ENCODE data around the gene STXBP5.

DNA sequence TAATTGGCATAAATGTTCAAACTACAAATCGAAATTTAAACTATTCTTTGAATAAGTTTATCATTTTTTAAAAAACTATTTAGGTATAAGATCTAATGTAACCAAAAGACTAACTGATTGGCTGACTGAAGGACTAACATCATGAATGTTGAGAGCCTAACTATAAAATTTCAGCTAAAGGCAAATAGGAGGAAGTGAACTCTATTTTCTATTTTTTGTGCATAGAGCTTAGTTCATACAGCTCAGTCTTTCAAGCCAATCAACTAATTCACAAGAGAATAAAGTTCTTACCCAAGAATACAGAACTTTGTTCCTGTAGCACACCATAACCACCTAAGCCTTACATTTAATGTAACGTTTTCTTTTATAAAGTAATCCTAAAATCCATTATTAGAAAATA, 46.3 kb upstream of the STXBP5 start:
- TF ChIP-seq, protein P1, sequence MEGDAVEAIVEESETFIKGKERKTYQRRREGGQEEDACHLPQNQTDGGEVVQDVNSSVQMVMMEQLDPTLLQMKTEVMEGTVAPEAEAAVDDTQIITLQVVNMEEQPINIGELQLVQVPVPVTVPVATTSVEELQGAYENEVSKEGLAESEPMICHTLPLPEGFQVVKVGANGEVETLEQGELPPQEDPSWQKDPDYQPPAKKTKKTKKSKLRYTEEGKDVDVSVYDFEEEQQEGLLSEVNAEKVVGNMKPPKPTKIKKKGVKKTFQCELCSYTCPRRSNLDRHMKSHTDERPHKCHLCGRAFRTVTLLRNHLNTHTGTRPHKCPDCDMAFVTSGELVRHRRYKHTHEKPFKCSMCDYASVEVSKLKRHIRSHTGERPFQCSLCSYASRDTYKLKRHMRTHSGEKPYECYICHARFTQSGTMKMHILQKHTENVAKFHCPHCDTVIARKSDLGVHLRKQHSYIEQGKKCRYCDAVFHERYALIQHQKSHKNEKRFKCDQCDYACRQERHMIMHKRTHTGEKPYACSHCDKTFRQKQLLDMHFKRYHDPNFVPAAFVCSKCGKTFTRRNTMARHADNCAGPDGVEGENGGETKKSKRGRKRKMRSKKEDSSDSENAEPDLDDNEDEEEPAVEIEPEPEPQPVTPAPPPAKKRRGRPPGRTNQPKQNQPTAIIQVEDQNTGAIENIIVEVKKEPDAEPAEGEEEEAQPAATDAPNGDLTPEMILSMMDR (IDR thresholded peaks at IDR 0.05; ENCODE audit: low read depth, low read length, missing input control): no peak
- TF ChIP-seq EGR1 (IDR thresholded peaks at IDR 0.05; ENCODE audit: low read depth in 2 of 2): no peak
- TF ChIP-seq, protein P2, sequence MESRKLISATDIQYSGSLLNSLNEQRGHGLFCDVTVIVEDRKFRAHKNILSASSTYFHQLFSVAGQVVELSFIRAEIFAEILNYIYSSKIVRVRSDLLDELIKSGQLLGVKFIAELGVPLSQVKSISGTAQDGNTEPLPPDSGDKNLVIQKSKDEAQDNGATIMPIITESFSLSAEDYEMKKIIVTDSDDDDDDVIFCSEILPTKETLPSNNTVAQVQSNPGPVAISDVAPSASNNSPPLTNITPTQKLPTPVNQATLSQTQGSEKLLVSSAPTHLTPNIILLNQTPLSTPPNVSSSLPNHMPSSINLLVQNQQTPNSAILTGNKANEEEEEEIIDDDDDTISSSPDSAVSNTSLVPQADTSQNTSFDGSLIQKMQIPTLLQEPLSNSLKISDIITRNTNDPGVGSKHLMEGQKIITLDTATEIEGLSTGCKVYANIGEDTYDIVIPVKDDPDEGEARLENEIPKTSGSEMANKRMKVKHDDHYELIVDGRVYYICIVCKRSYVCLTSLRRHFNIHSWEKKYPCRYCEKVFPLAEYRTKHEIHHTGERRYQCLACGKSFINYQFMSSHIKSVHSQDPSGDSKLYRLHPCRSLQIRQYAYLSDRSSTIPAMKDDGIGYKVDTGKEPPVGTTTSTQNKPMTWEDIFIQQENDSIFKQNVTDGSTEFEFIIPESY (IDR thresholded peaks at IDR 0.05): no peak
- no peak for TF ChIP-seq SP1 (IDR thresholded peaks at IDR 0.05)
- no peak for TF ChIP-seq FOXA1 (IDR thresholded peaks at IDR 0.05)

All from liver (tissue), 3 donors.